ENCODE measurements around the gene FAM193A.

Gene FAM193A

GRCh38 chr4:2684486-2684885, 148.0 kb downstream of the FAM193A start:
- no peak for TF ChIP-seq CTCF (conservative IDR thresholded peaks at IDR 0.05)
- H3K27ac ChIP-seq = no peak overlapping the region

GRCh38 chr4:2685541-2685940, 149.1 kb downstream of the FAM193A start:
- no peak overlapping the region for H3K27ac ChIP-seq
- no peak for TF ChIP-seq CTCF (conservative IDR thresholded peaks at IDR 0.05)

GRCh38 chr4:2686379-2687265, 150.2 kb downstream of the FAM193A start:
- no peak for TF ChIP-seq CTCF (conservative IDR thresholded peaks at IDR 0.05)
- no peak overlapping the region for H3K27ac ChIP-seq

- TF ChIP-seq CTCF (conservative IDR thresholded peaks at IDR 0.05) = no peak
- H3K27ac ChIP-seq = no peak overlapping the region
Measured at GRCh38 chr4:2688281-2688680, 151.8 kb downstream of the FAM193A start.

GRCh38 chr4:2688697-2689096, 152.2 kb downstream of the FAM193A start:
- H3K27ac ChIP-seq = no peak overlapping the region
- TF ChIP-seq CTCF (conservative IDR thresholded peaks at IDR 0.05) = no peak

- TF ChIP-seq CTCF (conservative IDR thresholded peaks at IDR 0.05) = no peak
- no peak overlapping the region for H3K27ac ChIP-seq
Measured at GRCh38 chr4:2689114-2689513, 152.7 kb downstream of the FAM193A start.

GRCh38 chr4:2689825-2690700, 153.6 kb downstream of the FAM193A start:
- TF ChIP-seq CTCF (conservative IDR thresholded peaks at IDR 0.05) = no peak
- no peak overlapping the region for H3K27ac ChIP-seq
